Ovary (tissue), 3 donors: ENCODE results near the gene RNF17.

ENCODE experiments used
- EP300 ChIP-seq: sonication (generic); formaldehyde crosslinking; IDR thresholded peaks from one replicate; pipeline ENCODE4 v1.6.1; 2017; ENCODE audit warnings: antibody characterized with exemption
- POLR2A ChIP-seq: fragments of 450-650 bp; IDR thresholded peaks from one replicate; pipeline ENCODE4 v1.6.1; 2017; ENCODE audit warnings: antibody characterized with exemption, mild to moderate bottlenecking, moderate library complexity
- TF ChIP-seq, protein P1 (sequence below), 3 donors: fragments of 450-650 bp in 2 of 3; fragments of 200-600 bp in 1 of 3; IDR thresholded peaks; one replicate each; pipeline versions ENCODE4 v1.5.1 to v1.8.0; 2016 to 2022; ENCODE audit warnings: antibody characterized with exemption in 3 of 3, mild to moderate bottlenecking in 1 of 3
- donor health status: DM: no; HTN: no; CAD: no.

DNA sequence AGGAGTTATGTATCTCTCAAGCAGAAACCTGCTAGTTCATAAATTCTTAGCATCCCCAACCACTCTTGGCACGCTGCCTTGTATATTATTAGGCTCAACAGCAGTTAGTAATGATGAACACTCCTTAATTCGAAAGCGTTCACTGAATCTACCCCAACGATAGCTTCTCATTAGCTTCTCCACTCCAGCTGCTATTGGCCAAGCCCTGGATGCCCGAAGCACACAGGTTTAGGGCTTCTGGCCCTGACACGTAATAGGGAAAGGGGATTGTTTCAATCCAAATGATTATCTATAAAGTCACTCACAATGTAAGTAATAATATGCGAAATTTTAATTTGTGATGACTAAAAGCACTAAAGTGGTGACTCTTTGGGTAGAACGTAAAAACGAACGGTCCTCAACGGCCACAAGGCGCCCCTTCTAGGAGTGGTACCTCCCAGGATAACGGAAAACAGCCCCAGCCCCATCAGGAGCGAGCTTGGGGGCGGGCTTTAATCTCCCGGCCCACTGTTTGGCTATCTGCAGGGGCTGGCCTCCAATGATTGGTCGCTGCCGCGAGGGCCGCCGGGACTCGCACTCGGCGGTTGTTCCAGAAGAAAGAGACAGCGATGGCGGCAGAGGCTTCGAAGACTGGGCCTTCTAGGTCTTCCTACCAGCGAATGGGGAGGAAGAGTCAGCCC lies at the start of gene RNF17:
- TF ChIP-seq EP300 (no peak), POLR2A (no peak)
- TF ChIP-seq, protein P1, sequence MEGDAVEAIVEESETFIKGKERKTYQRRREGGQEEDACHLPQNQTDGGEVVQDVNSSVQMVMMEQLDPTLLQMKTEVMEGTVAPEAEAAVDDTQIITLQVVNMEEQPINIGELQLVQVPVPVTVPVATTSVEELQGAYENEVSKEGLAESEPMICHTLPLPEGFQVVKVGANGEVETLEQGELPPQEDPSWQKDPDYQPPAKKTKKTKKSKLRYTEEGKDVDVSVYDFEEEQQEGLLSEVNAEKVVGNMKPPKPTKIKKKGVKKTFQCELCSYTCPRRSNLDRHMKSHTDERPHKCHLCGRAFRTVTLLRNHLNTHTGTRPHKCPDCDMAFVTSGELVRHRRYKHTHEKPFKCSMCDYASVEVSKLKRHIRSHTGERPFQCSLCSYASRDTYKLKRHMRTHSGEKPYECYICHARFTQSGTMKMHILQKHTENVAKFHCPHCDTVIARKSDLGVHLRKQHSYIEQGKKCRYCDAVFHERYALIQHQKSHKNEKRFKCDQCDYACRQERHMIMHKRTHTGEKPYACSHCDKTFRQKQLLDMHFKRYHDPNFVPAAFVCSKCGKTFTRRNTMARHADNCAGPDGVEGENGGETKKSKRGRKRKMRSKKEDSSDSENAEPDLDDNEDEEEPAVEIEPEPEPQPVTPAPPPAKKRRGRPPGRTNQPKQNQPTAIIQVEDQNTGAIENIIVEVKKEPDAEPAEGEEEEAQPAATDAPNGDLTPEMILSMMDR (IDR thresholded peaks at IDR 0.05): no peak
